BE2C (cell line): ENCODE data around the gene VAMP1. TPM values are rescaled to one million over a fixed set of nuclear protein-coding genes. Genes with fewer than 3 reads are reported as not detected.
"Not testable (repeated sequence)": the region's sequence is repeated elsewhere in the genome, so short reads cannot be mapped to it uniquely, and the experiment has no call there.

Experiments used
- DNase-seq: peaks from one replicate; pipeline ENCODE4 v3.0.0-alpha.2; 2020
- H3K27me3 ChIP-seq: fragments of 250-450 bp; sonication (Bioruptor Pico); 2 replicates; pipeline ENCODE4 v1.5.1; 2020; ENCODE audit warnings: mild to moderate bottlenecking
- H3K36me3 ChIP-seq: fragments of 250-450 bp; sonication (Bioruptor Pico); 2 replicates; pipeline ENCODE4 v1.5.1; 2020; ENCODE audit warnings: mild to moderate bottlenecking
- H3K4me1 ChIP-seq: fragments of 250-450 bp; sonication (Bioruptor Pico); 2 replicates; pipeline ENCODE4 v1.5.1; 2020
- H3K4me3 ChIP-seq: 2 replicates; pipeline ENCODE4 v1.5.1; 2011; ENCODE audit warnings: low read depth, low read length
- H3K9me3 ChIP-seq: fragments of 250-450 bp; sonication (Bioruptor Pico); 2 replicates; pipeline ENCODE4 v1.5.1; 2020
- polyA plus RNA-seq: library from polyadenylated mRNA; unstranded; fragments of >200 nt; gene quantifications from one replicate; pipeline ENCODE4 v1.2.1, GENCODE V29; 2012; ENCODE audit warnings: low read depth, missing spikeins; ENCODE audit not compliant: insufficient read length, insufficient read depth
- TF ChIP-seq, protein P1 (sequence below): IDR thresholded peaks from 2 replicates; pipeline ENCODE4 v1.5.1; 2012; ENCODE audit warnings: mild to moderate bottlenecking, low read depth, low read length

VAMP1 gene, protein sequence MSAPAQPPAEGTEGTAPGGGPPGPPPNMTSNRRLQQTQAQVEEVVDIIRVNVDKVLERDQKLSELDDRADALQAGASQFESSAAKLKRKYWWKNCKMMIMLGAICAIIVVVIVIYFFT
- polyA plus RNA-seq: 4.2 TPM

DNA sequence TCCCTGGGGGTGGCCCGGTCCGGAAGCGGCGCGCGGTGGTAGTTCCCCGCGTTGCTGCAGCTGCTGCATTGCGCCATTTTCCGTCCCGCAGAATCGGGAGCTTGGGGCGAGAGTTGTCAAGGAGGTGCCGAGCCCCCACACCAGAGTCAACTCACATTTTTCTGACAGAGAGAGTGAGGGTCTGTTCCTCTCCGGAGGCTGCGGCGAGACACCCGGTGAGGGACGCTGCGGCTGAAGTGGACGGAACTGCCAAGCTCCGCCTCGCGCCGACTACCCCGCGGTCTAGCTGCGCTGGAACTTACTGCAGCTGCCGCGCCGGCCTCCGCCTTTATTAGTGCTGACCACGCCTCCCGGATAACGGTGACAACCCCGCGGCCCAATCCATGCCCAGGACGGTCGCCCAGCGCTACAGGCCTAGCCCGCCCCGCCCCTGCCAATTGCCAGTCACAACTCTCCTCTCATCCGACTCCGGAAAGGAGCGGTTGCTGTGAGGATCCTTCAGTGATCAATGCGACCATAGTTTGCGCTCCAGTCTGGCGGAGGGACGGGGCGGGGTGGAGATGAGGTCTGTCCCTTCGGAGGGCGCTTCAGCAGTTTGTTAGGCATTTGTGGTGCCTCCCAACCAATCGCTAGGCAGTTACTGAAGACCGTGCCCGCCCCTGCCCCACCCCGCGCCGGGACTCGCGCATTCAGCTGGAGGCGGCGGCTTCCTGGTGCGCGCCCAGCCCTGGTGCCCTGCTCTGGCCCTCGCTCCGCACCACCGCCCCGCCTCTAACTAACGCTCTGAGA, at the start of gene VAMP1:
VAMP1 (minus strand) TSS at position 303 of the 789 bp plus-strand sequence; CDS start at position 157, 146 bp downstream.
- DNase-seq: peak; percentile 99
- no peaks in the 10 kb centered on the region for H3K27me3 ChIP-seq
- peak within 1 kb of the TSS; percentile 81 for H3K4me3 ChIP-seq
- peaks cover 4% of the 10 kb centered on the region for H3K36me3 ChIP-seq
- TF ChIP-seq, protein P1, sequence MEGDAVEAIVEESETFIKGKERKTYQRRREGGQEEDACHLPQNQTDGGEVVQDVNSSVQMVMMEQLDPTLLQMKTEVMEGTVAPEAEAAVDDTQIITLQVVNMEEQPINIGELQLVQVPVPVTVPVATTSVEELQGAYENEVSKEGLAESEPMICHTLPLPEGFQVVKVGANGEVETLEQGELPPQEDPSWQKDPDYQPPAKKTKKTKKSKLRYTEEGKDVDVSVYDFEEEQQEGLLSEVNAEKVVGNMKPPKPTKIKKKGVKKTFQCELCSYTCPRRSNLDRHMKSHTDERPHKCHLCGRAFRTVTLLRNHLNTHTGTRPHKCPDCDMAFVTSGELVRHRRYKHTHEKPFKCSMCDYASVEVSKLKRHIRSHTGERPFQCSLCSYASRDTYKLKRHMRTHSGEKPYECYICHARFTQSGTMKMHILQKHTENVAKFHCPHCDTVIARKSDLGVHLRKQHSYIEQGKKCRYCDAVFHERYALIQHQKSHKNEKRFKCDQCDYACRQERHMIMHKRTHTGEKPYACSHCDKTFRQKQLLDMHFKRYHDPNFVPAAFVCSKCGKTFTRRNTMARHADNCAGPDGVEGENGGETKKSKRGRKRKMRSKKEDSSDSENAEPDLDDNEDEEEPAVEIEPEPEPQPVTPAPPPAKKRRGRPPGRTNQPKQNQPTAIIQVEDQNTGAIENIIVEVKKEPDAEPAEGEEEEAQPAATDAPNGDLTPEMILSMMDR: no peak
- H3K4me1 ChIP-seq: peaks cover 4% of the 10 kb centered on the region; the same call in 1 of the 2 replicates
- no peaks in the 10 kb centered on the region for H3K9me3 ChIP-seq

DNA sequence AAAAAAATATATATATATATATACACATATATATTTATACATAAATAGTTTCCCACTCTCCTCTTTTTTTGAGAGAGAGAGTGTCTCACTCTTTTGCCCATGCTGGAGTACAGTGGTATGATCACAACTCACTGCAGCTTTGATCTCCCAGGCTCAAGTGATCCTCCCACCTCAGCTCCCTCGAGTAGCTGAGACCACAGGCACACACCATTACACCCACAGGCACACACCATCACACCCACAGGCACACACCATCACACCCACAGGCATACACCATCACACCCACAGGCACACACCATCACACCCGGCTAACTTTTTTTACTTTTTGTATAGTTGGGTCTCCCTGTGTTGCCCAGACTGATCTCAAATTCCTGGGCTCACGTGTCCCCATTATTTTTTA, 49.7 kb upstream of the VAMP1 start:
- TF ChIP-seq, protein P1: no peak
- Histone ChIP-seq H3K9me3 (no peaks in the 10 kb centered on the region), H3K36me3 (peaks cover 94% of the 10 kb centered on the region), H3K27me3 (no peaks in the 10 kb centered on the region), H3K4me3 (no peak overlapping the region), H3K4me1 (no peaks in the 10 kb centered on the region)
- no peak for DNase-seq

DNA sequence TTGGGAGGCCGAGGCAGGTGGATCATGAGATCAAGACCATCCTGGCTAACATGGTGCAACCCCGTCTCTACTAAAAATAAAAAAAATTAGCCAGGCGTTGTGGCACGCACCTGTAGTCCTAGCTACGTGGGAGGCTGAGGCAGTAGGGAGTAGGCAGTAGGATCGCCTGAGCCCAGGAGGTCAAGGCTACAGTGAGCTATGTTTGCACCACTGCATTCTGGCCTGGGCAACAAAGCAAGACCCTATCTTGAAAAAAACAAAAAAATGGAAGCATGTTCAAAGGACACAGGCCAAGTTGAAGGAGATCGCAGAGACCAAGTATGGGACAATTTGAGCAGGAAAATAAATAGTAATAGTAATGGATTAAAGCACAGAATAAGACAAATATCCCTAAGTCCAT, 37.6 kb upstream of the VAMP1 start:
- Histone ChIP-seq H3K27me3 (no peaks in the 10 kb centered on the region), H3K36me3 (peaks cover 69% of the 10 kb centered on the region), H3K9me3 (no peaks in the 10 kb centered on the region), H3K4me3 (no peak overlapping the region), H3K4me1 (no peaks in the 10 kb centered on the region; the same call in 1 of the 2 replicates)
- DNase-seq: no peak
- TF ChIP-seq, protein P1: no peak

DNA sequence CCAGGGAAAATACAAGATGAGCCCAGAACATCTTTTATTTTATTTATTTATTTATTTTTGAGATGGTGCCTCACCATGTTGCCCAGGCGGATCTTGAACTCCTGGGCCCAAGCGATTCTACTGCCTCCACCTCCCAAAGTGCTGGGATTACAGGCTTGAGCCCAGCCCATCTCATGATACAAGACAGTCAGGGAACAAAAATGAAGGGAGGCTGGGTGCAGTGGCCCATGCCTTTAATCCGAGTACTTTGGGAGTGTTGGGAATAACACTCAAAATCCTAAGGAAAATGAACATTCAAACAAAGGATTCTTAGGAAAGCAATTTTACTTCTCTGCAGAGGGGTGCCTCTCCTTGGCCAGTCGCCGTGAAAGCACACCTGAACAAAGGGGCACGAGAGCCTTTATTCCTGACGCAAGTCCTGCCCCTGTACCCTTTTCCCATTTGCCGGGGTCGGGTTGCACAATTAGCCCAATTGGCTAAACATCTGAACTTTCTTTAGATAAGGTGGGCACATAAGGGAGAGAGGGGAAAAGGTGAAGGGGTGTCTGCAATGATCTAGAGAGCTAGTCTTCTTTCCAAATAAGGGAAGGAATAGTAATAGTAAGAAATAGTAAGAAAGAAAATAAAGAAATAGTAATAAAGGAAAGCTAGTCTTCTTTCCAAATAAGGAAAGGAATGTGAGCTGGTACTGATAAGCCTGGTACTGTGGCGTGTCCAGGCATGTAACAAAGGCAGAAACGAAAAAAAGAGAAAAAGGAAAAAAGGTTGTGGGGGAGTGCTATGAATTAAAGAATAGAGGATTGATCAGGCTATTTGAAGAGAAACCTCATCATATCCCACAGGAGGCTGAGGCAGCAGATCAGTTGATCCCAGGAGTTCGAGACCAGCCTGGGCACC, 36.9 kb upstream of the VAMP1 start:
- no peaks in the 10 kb centered on the region for H3K9me3 ChIP-seq
- no peaks in the 10 kb centered on the region; the same call in 1 of the 2 replicates for H3K4me1 ChIP-seq
- H3K4me3 ChIP-seq: no peak overlapping the region
- TF ChIP-seq, protein P1: no peak
- no peaks in the 10 kb centered on the region for H3K27me3 ChIP-seq
- DNase-seq: no peak
- H3K36me3 ChIP-seq: peaks cover 66% of the 10 kb centered on the region

DNA sequence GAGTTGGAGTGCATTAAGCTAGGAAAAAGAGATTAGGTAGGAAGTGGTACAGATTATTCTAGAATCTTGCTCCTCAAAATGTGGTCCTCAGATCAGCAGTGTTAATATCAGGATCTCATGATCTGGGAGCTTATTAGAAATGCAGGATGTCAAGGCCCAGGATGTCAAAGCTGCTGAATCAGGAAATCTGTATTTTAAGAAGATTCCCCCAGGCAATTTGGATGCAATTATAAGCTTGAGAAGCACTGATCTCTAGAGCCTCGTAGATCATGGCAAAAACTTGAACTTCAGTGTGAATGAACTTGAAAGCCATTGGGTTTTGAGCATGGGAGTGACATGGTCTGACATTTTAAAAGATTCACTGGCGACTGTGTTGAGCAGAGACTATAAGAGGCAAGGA, 30.0 kb upstream of the VAMP1 start:
- H3K27me3 ChIP-seq: no peaks in the 10 kb centered on the region
- H3K4me3 ChIP-seq: no peak overlapping the region
- H3K36me3 ChIP-seq: peaks cover 79% of the 10 kb centered on the region

DNA sequence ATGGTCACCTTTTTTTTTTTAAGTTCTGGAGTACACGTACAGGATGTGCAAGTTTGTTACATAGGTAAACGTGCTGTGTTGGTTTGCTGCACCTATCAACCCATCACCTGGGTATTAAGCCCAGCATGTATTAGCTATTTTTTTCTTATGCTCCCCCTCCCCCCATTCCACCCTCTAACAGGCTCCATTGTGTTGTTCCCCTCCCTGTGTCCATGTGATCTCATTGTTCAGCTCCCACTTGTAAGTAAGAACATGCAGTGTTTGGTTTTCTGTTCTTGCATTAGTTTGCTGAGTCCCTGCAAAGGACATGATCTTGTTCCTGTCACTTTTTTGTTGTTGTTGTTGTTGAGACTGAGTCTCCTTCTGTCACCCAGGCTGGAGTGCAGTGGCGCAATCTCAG, 26.8 kb upstream of the VAMP1 start:
- peaks cover 64% of the 10 kb centered on the region for H3K36me3 ChIP-seq
- H3K4me3 ChIP-seq: not testable (repeated sequence)

More for the DNA sequence above, 30.0 kb upstream of the VAMP1 start:
- Histone ChIP-seq H3K9me3 (no peaks in the 10 kb centered on the region), H3K4me1 (no peaks in the 10 kb centered on the region)
- no peak for DNase-seq
- TF ChIP-seq, protein P1: no peak

More for the DNA sequence above, 26.8 kb upstream of the VAMP1 start:
- not testable (repeated sequence) for H3K4me1 ChIP-seq, H3K9me3 ChIP-seq, DNase-seq, H3K27me3 ChIP-seq
